Activated T-cell treated with anti-CD3 and anti-CD28 coated beads for 4 hours (primary cell): Measurements from ENCODE around the gene CSKMT.
A peak's percentile ranks its signal among the peaks of the same experiment; 100 is the strongest.
"Not testable (repeated sequence)": the region's sequence is repeated elsewhere in the genome, so short reads cannot be mapped to it uniquely, and the experiment has no call there.

Source experiments
- DNase-seq: peaks from one replicate; pipeline ENCODE4 v3.0.0-alpha.2; 2020

Gene CSKMT

DNA sequence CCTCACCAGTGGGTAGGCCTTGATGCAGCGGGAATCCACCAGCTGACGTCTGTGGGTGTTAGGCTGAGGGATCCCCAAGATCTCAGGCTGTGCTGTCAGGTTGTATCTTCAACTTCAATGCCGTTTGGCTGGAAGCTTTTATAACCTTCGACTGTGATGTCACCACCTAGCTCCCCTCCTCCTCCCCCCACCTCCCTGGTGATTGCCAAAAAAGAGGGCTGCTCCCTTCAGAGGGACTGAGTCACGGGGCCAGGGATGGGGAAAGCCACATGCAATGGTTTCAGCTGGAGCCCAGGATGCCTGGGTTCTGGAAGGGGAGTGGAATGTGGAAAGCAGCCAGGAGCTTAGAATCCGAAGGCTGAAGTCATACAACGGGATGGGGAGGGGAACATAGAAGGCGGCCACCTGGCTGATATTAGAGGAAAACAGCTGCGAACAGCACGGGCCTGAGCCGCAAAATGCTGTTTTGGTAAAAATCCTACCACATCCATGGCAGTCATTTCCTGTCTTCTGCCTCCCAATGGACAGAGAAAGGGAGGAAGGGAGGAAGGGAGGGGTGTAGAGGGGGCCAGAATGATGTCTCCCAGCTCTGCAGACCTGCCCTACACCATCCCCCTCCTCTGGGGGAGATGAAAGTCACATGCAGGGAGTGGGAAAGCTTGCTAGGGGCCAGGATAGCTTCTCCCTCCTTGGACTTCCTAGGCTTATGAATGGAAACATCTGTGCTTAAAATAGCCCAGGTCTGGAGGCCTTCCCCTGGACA is 24.5 kb downstream of the CSKMT start, which contains the start of gene LRRN4CL:
LRRN4CL (minus strand) TSS at position 110 of the 763 bp plus-strand sequence. CDS start 1,022 bp downstream, outside the sequence.
- no peak for DNase-seq

DNA sequence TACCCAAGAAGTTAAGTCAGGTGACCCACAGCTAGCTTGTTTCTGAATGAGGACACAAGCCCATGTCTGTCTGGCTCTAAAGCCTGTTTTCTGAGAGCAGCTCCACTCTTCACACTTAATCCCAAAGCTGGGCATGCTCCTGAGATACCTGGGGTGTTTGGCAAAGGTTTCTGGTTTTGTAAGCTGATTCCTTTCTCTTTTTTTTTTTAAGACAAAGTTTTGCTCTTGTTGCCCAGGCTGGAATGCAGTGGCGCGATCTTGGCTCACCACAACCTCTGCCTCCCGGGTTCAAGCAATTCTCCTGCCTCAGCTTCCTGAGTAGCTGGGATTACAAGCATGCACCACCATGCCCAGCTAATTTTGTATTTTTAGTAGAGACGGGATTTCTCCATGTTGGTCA is 28.5 kb downstream of the CSKMT start:
- DNase-seq, result not testable (repeated sequence)

DNA sequence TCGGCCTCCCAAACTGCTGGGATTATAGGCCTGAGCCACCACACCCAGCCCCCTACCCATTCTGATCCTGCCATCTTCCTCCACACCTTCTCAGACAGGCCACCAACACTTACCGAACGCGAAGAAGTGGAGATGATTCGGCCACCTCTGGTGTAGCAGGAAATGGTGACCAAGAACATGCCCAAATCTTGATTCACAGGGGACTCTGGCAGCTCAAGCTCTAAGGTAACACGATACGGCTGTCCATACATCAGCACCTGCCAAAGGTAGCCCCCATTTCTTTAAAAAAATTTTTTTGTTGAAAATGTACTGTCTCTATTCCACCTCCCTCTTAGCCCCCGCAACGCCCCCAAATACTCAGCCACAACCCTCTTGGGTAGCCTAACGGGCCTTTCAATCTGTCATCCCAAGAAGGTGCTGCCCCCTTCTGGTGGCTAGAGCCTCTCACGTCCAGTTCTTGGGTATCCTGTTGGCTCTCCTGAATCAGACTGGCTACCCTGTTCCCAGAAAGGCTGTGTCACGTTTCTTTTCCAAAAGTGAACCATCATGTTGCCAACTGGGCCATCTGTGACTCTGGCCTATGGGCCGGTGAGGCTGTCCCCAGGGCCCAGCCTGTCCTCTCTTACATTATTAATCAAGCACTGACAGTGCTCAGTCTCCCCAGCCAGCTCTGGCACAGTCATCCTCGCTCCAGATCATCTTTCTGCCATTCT is 29.5 kb downstream of the CSKMT start:
- DNase-seq, result peak; percentile 74

DNA sequence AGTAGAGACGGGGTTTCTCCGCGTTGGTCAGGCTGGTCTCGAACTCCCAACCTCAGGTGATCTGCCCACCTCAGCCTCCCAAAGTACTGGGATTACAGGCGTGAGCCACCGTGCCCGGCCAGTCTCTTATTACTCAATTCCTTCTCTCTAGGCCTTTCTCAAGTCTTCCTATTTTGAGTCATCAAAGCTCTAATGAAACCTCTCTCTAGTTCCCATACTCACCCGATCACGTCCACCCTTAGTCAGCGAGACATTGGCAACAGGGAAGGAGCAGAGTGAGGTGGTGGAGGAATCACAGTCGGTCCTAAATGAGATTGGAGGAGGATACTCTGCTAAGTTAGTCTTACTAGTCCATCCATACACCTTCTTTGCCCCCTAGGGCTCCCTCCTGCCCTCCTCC is 37.1 kb downstream of the CSKMT start:
- DNase-seq, result no peak

DNA sequence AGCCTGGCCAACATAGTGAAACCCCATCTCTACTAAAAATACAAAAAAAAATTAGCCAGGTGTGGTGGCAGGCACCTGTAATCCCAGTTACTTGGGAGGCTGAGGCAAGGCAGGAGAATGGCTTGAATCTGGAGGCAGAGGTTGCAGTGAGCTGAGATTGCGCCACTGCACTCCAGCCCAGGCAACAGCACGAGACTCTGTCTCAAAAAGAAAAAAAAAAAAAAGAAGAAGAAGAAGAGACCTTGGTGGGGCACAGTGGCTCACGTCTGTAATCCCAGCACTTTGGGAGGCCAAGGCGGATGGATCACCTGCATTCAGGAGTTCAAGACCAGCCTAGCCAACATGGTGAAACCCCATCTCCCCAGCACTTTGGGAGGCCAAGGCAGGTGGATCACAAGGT is 38.8 kb downstream of the CSKMT start:
- not testable (repeated sequence) for DNase-seq

DNA sequence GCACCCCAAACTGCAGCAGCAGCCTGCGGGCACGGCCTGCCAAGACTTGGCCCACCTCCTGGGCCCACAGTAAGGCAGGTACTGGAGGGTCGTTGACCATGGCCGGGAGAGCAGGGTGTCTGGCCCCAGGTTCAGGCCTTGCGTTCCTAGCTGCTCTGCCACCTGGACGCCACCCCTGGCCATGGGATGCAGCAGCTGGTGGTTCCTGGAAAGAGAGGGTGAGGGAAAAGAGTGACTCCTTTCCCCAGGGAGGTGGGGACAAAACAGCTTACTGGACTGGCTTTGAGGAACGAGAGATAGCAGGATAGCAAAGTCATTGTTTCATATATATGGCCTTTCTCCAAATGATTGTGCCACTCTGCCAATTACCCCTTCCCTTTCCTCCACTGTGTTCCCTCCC is 40.3 kb downstream of the CSKMT start:
- DNase-seq, result no peak

DNA sequence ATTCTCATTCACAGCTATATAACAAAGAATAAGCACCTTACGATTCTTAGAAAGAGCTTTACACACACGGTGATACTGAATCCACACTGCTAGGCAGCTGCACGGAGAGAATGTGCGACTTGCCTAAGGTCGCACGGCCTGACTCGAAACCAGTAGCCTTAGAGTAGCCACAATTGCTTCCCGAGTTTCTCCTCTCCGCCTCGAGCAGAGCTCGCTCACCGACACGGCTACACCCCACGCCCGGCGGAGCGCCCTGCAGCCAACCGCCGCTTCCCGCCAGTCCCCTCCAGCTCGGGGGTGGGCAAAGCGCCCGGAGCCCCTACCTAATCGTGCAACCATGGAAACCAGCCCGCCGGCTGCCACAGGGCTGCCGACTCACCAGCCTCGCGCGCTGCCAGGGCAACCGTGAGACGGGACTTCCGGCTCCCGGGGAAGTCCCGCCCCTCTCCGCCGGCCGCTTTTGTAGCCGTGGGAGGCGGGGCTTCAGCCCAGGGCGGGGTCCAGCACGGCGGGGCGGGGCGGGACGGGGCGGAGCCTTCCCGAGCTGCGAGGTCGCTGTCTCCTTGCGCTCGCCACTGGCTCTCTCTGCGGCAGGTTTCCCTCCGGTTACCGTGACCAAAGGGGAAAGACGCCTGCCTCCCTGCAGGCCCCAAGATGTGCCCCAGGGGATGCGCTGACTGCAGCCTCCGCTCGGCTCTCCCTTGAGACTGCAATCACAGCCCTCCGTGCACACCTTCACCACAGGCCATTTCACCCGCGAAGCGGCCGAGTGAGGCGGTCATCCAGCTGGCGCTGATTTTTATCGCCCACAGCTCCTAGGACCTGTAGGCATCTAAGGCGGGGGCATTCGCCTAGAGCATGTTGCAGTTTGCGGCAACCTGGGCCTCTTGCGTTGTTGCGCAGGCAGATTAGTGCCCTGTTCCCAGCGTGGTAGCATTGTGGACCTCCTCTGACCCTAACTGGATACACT is 41.1 kb downstream of the CSKMT start:
- DNase-seq, result peak; percentile 94

DNA sequence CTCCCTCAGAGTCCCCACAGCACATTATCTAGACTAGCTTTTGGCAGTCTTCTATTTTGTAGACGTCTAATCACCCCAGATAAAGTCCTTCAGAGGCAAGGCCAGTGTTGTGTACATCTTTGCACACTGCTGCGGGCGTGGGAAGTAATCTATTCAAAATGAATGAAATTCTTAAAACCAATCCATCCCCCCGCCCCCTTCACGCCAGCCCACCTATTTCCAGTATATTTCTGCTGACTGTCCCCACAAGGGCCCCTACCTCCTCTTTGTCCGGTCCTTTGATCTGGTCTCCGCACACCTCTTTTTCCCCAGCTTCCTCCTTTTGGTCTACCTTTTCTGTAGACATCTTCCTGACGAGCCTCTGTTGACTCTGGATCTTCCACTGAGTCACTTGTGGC is 41.7 kb downstream of the CSKMT start:
- no peak for DNase-seq

DNA sequence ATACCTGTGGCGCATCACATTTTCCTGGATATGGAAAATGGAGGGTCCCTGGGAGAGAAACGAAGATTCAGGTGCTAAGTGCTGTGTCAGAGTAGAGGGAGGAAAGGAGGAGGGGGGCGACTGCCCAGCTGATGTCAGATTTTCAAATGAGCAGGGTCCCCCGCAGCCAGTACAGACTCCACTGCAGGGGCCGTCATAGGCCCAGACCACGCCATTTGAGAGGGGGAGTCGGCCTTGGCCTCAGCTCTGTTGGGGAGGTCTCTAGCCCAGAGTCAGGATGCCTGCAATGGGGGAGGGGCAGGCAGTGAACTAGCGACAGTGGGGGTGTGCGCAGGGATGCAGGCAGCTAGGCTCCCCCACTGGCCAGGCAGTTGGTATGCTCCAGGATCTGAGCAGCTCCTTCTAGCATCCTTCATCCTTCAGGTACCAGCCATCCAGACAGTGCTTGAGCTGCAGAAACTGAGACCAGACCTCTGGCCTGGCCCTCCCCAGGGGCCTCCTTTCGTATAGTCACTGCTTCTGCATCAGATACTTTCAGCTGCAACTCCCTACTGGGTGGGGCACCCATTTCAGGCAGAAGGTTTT is 42.3 kb downstream of the CSKMT start, which contains the start of the genes BSCL2 and GNG3:
BSCL2 (minus strand) TSS at position 148 of the 585 bp plus-strand sequence. CDS start 229 bp downstream, outside the sequence.
GNG3 (plus strand) TSS at position 400 of the 585 bp plus-strand sequence. CDS start 620 bp downstream, outside the sequence.
- no peak for DNase-seq

DNA sequence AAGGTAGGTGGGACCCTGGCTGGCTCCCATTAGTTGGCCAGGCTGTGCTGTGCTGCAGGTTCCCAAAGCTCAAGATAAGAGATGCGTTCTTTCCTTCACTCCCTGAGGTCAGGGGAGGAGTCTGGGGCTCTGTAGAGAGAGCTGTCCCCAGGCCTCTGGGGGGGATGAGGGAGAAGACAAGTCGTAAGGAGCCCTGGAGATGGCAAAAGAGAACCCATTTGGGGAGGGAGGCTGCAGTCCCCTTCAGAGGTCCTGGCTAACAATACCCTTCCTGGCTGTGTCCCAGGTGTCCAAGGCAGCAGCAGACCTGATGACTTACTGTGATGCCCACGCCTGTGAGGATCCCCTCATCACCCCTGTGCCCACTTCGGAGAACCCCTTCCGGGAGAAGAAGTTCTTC is 43.3 kb downstream of the CSKMT start:
- DNase-seq, result no peak

DNA sequence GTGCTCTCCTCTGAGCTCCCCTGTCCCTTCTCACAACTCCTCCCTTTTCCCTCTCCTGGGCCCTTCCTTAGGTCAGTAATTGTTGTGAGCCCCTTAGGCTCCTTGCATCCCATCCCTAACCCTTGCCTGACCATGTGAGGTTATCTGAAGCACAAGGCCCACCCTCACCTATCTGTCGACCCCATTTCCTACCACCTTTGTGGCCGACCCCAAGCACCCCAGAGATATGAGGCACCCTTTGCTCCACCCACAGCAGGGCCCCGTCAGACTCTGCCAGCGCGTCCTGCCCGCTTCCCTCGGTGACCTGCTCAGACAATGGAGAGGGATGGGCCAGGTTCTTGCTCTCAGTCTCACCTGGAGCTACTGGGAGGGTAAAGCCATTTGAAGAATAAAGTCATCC is 43.7 kb downstream of the CSKMT start:
- DNase-seq, result peak; percentile 32

DNA sequence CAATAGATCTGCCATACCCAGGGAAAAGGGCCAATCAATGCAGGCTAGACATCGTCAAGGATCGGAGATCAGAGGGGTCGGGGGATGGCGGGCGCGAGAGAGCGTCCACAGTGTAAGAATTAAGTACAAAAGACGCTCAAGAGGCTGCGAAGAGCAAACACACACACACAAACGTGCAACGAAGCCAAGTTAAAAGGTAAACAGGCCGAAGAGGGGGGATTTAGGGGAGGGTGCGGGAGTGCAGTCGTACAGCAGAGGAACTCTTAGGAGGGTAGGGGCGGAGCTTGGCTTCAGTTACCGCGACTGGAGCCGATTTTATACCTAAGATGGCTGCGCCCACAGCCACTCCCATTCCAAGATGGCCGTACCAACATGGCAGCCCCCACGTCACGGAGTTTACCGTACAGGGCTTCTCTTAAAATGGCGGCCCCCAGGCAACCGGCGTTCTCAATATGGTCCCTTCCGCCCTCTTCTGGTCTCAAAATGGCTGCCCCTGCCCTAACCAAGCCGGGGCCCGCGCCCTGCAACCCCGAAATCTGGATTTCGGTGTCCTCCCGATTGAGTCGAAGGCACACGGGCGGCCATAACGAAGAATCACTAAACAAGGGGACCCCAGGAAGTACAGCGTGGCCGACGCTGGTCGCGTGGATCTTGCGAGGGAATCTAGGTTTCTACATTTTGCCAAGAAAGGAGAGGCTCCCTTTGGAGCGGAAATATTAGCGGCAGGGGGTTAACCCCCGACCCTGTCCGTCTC is 44.3 kb downstream of the CSKMT start:
- DNase-seq, result peak; percentile 95

DNA sequence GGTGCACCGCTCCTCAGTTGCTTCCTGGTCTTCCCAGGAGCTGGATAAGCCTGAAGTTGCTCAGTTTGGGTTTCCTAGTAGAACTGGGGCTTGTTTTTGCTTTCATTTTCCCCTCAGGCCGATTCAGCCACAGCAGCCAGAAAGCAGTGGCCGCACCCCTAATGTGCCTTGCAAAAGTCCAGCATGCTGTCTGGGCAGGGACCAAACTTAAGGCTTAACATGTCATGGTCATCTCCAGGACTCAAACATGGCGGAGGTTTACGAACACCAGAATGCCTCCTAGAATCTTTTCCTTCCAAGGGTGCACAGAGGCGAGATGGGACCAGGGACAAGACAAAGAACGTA is 44.9 kb downstream of the CSKMT start:
- DNase-seq, result peak; percentile 26

DNA sequence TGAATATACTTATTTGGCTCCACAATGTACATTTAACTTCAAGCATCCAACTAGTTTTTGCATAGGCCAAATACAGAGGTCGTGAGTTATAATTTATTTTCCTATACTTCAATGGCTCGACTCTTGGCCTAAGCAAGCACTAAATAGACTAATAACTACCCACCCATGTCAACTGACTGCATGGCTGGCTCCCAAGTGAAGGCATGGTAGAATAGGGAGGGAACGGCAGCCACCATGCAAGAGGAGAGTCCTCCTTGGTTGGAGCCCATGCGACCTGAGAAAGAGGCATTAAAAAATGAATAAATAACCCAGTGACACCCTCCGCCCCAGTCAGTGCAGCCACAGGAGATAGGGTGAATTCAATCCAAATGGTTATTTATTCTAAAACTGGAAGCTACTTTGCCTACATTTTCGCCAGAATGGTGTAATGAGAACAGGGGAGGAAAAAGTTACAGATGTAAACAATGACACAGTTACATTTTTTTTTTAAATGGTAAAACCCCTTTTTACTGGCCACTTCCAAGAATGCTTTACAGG is 47.2 kb downstream of the CSKMT start:
- DNase-seq, result no peak

DNA sequence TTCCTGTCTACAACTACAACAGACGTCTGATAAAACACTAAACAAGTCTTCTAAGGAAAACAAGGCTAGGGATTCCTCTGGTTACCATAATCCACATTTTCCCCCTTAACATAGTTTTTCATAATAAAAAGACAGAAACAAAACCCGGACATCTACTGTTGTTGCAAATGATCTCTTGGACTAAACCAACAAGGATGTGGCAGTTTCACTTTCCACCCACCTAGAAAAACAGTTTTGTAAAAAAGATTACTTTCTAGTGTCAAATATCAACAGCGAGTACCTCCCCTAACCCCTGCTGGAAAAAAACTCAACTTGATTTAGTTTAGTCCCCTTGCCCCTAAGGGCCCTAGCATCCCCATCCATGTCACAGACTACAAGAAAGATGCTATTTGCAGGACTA is 47.7 kb downstream of the CSKMT start:
- no peak for DNase-seq

DNA sequence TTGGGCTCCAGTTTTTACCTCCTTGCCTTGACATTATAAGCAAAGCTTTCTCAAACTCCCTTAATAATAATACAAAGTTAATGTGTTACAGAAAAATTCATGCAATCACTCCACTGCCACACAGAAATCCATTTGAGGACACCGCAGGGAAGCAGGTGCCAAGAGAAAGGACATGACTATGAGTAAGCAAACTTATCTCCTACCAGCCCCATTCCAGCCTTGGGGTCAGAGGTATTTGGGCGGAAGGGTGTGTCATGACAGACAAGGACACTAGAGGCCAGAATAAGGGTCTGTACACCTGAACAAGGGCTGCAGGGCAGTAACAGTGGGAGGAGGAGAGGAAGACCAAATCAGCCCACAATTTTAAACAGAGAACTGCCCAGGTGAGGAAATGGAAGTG is 48.2 kb downstream of the CSKMT start:
- no peak for DNase-seq

DNA sequence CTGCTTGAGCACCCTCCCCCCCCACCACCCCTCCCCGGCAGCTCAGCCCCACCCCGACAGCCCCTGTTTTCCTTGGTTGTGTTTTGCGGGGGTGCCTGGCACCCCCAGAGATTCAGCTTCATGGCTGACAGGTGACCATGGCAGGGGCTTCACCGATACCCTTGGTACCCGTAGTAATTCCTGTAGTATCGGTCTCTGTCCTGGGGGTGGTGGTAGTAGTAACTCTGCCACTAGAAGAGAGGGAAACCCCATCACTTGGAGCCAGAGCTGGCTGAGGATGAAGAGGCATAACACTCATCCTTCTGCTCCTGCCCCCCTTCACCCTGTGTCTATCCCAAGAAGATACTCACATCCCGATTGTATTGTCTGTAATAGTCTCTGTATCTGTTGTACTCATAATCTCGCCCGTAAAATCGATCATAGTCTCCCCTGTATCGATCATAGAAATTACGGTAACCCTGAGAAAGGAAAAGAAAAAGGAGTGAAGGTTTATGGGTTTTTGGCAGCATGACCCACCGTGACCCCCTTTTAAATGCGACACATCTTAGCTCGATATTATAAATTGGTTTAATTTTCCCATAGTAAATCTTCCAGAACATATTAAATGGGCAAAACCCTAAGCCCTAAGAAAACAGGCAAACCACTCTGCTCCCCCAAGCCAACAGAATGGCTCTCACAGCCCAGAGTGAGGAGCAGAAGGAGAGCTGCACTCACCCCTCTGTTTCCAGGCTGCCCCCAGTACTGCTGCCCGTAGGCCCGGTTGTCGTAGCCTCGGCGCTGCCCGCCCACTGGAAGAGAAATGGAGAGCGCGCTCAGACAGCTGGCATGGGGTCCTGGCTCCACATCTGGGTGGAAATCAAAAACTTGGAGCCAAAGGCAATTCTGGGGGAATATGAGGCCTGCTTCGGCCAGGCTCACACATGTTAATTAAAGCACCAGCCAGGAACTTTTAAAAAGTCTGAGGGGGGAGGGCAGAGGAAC is 50.3 kb downstream of the CSKMT start:
- no peak for DNase-seq

DNA sequence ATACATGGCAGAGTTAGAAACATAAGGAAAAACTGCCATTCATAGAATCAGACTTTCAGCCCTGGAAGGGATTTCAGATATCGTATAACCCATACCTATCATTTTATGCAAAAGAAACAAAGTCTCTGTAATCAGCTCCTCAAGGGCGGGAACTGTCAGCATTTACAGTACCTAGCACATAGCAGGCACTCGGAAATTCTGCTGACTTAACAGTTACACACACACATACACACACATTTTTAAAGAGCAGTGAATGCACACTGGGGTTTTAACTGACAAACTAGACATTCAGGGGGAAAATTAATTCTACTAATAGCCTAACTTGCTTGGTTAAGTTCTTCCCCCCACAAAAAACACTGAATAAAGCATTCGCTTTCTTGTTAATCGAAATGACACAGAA is 51.1 kb downstream of the CSKMT start:
- DNase-seq, result no peak

DNA sequence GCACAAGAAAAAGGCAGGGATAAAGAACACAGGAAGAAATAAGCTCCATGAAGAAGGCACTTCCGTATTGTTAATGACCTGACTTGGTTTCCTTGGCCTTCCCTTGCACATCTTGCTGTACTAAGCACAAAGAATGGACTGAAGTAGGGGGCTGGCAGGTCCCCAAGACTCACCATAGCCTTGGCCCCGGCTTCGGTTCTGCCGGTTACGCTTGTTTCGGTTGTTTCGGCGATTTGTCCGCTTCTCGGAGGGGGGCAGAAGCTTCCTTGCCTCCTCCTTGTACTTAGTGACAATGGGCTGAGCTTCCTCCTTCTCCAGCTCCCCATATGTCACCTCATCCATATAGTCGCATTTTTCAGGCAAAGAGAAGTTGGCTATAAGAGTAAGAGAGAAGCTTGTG is 51.7 kb downstream of the CSKMT start:
- DNase-seq, result no peak
